Stomach (tissue), 9 donors: ENCODE measurements around the gene SNX30. TPM values are rescaled to one million over a fixed set of nuclear protein-coding genes. Genes with fewer than 3 reads are reported as not detected.

ENCODE experiments used
- DNase-seq, 2 donors: peaks; one replicate each; pipeline versions ENCODE4 v3.0.0 to v3.0.0-alpha.2; 2013 to 2019
- H3K27ac ChIP-seq, 5 donors: fragments of 200-600 bp in 4 of 5; sonication (generic) in 4 of 5; one replicate each; pipeline ENCODE4 v1.5.1; 2013 to 2019; ENCODE audit warnings: mild to moderate bottlenecking in 1 of 5, moderate library complexity in 1 of 5
- H3K27me3 ChIP-seq, 3 donors: fragments of 200-600 bp; sonication (generic); one replicate each; pipeline ENCODE4 v1.5.1; 2017 to 2019; ENCODE audit warnings: mixed run types in 1 of 3
- H3K36me3 ChIP-seq, 4 donors: fragments of 200-600 bp; sonication (generic); 1 replicate in 3 of 4; 2 replicates in 1 of 4; pipeline ENCODE4 v1.5.1; 2016 to 2019
- H3K4me1 ChIP-seq, 4 donors: fragments of 200-600 bp; sonication (generic); one replicate each; pipeline ENCODE4 v1.5.1; 2016 to 2019
- H3K4me3 ChIP-seq, 4 donors: fragments of 200-600 bp; sonication (generic) in 3 of 4; one replicate each; pipeline ENCODE4 v1.5.1; 2016 to 2019; ENCODE audit warnings: mild to moderate bottlenecking in 1 of 4
- H3K9me3 ChIP-seq, 4 donors: fragments of 200-600 bp; sonication (generic); one replicate each; pipeline ENCODE4 v1.5.1; 2016 to 2019
- EP300 ChIP-seq: sonication (generic); formaldehyde crosslinking; IDR thresholded peaks from one replicate; pipeline ENCODE4 v1.6.1; 2017; ENCODE audit warnings: antibody characterized with exemption
- POLR2A ChIP-seq, 4 donors: fragments of 450-650 bp; IDR thresholded peaks; one replicate each; pipeline ENCODE4 v1.6.1; 2016; ENCODE audit warnings: antibody characterized with exemption in 4 of 4, control low read depth in 2 of 4, mild to moderate bottlenecking in 1 of 4, moderate library complexity in 1 of 4
- POLR2AphosphoS5 ChIP-seq, 3 donors: sonication (generic); formaldehyde crosslinking; IDR thresholded peaks; one replicate each; pipeline ENCODE4 v1.6.1; 2016; ENCODE audit warnings: antibody characterized with exemption in 3 of 3
- WGBS, 5 donors: extraction: QIAGEN DNeasy Blood & Tissue Kit in 3 of 5; methylation state at CpG; one replicate each; pipeline versions ENCODE4 v1.1.5 to v1.1.7; 2013 to 2018; 5-methylcytosine and 5-hydroxymethylcytosine counted together
- intact Hi-C: fragments of 100-400 bp; cut with DNase I; formaldehyde crosslinking; loops from one replicate; pipeline ENCODE4 v1.15.1; 2023; ENCODE audit warnings: low total_unique reads
- polyA plus RNA-seq, 3 donors: library from polyadenylated mRNA; stranded (reverse); fragments of 200-250 nt; gene quantifications; one replicate each; pipeline ENCODE4 v1.2.3, GENCODE V29; 2013
- total RNA-seq, 5 donors: library from RNA; depleted of rRNA; stranded (reverse); fragments of >200 nt; gene quantifications; one replicate each; pipeline versions ENCODE4 v1.1.0 to v1.2.3, GENCODE V29; 2014 to 2016
- TF ChIP-seq, protein P1 (sequence below), 7 experiments: fragments of 450-650 bp in 4 of 7; fragments of 200-600 bp in 3 of 7; sonication (generic) in 3 of 7; IDR thresholded peaks; one replicate each; pipeline ENCODE4 v1.5.1; 2016 to 2019; ENCODE audit warnings: antibody characterized with exemption in 7 of 7, control low read depth in 2 of 7, mild to moderate bottlenecking in 1 of 7
- donor health status: healthy with polysubstance abuse.
- donor health status: Bipolar disorder and iron deficiency.
- donor health status: healthy.

The SNX30 gene
- total and polyA plus RNA-seq, 8 donors: 1.2 to 37.1 (median 5.3) TPM

DNA sequence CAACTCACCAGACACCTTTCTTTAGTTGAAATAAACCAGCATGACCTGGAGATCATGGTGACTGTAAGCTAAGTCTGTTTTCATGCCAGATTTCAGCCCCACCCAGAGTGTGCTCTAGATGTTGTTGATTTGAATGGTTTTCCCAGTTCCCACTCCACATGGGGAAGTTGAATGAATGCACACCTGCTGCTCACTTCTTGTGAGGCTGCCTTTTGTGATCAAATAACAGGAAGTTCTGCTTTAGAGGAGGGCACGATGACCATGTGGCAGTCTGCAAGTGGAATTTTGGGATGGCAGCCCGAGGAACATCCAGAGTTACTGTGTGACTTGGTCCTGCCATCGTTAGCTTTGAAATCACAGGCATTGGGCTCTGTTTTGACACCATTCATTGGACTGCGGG, 121.5 kb downstream of the SNX30 start:
- intact Hi-C loops: no loop called here

DNA sequence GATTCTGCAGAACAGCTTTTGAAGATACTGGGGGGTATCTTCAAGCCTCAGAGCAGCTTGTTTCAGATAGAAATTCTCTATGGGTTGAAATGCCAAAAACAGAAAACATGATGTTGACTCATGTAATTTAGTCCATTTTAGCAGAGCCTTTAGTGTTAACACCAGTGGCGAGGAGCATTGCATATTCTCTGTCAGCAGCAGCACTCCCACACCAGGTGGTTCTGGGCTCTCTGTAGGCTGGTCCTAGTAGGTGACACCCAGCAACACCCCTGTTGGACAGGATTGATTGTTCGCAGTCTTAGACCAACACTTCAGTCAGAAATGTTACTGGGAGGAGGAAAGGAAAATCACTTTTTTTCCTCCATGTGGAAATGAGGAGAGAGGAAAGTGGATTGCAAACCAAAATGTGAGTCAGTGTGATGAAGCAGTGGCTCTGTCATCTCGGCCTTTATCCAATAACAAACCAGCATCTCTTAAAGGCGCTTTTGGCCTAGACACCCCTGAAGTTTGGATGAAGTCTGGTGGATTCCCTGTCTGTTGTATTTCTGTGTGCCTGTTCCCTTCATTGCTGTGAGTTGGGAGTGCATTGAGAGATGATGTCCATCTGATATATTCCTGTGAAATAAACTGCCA, 123.3 kb downstream of the SNX30 start:
- H3K27me3 ChIP-seq: no peaks in the 10 kb centered on the region
- intact Hi-C loops: no loop called here

More for the DNA sequence above, 121.5 kb downstream of the SNX30 start:
- 68 to 79% (median 69%) methylated on average over 4 of the region's 4 CpGs for WGBS, 5 donors
- H3K27ac ChIP-seq: no peak overlapping the region
- TF ChIP-seq, protein P1, sequence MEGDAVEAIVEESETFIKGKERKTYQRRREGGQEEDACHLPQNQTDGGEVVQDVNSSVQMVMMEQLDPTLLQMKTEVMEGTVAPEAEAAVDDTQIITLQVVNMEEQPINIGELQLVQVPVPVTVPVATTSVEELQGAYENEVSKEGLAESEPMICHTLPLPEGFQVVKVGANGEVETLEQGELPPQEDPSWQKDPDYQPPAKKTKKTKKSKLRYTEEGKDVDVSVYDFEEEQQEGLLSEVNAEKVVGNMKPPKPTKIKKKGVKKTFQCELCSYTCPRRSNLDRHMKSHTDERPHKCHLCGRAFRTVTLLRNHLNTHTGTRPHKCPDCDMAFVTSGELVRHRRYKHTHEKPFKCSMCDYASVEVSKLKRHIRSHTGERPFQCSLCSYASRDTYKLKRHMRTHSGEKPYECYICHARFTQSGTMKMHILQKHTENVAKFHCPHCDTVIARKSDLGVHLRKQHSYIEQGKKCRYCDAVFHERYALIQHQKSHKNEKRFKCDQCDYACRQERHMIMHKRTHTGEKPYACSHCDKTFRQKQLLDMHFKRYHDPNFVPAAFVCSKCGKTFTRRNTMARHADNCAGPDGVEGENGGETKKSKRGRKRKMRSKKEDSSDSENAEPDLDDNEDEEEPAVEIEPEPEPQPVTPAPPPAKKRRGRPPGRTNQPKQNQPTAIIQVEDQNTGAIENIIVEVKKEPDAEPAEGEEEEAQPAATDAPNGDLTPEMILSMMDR (IDR thresholded peaks at IDR 0.05): no peak
- no peak for TF ChIP-seq POLR2A (IDR thresholded peaks at IDR 0.05)
- TF ChIP-seq POLR2AphosphoS5 (IDR thresholded peaks at IDR 0.05): no peak
- TF ChIP-seq EP300: no peak
- no peaks in the 10 kb centered on the region for H3K27me3 ChIP-seq
- DNase-seq: no peak
- H3K36me3 ChIP-seq: peaks cover 0 to 62% (median 48%) of the 10 kb centered on the region in 4 donors
- H3K4me1 ChIP-seq: no peaks in the 10 kb centered on the region
- no peaks in the 10 kb centered on the region for H3K9me3 ChIP-seq
- no peak overlapping the region for H3K4me3 ChIP-seq

DNA sequence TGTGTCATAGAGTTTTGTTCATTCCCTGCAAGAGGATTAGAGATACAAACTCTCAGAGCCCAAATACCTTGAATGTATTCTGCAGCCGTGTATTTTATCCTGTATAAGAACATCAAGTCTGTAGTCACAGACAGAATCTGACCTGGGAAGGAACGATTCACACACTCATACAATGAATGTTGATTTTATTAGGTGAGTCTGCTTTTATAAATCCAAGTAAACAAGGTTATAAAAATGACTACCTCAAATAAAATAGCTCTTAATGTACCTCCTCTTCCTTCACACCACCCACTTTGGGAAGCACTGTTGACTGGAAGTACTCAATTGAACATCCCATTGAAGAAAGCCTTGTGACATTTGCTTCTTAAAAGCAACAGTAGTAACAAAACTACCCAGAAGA, 128.2 kb downstream of the SNX30 start:
- no peaks in the 10 kb centered on the region for H3K9me3 ChIP-seq
- no peak overlapping the region for H3K4me3 ChIP-seq
- no peak overlapping the region for H3K27ac ChIP-seq
- H3K36me3 ChIP-seq: peaks cover 0 to 53% (median 38%) of the 10 kb centered on the region in 4 donors
- DNase-seq: no peak
- no peaks in the 10 kb centered on the region for H3K4me1 ChIP-seq
- WGBS, 5 donors: 71 to 83% (median 80%) methylated on average over 2 of the region's 2 CpGs
- TF ChIP-seq POLR2AphosphoS5 (IDR thresholded peaks at IDR 0.05): no peak
- H3K27me3 ChIP-seq: no peaks in the 10 kb centered on the region
- intact Hi-C loops: no loop called here

More for the DNA sequence above, 123.3 kb downstream of the SNX30 start:
- 86 to 94% (median 94%) methylated on average over 4 of the region's 4 CpGs for WGBS, 5 donors
- no peak overlapping the region for H3K27ac ChIP-seq
- peaks cover 0 to 60% (median 47%) of the 10 kb centered on the region in 4 donors for H3K36me3 ChIP-seq
- H3K9me3 ChIP-seq: no peaks in the 10 kb centered on the region
- no peak for TF ChIP-seq POLR2A (IDR thresholded peaks at IDR 0.05)
- TF ChIP-seq POLR2AphosphoS5 (IDR thresholded peaks at IDR 0.05): no peak
- no peak for TF ChIP-seq EP300
- TF ChIP-seq, protein P1 (IDR thresholded peaks at IDR 0.05): no peak
- no peak overlapping the region for H3K4me3 ChIP-seq
- DNase-seq: no peak
- H3K4me1 ChIP-seq: no peaks in the 10 kb centered on the region

DNA sequence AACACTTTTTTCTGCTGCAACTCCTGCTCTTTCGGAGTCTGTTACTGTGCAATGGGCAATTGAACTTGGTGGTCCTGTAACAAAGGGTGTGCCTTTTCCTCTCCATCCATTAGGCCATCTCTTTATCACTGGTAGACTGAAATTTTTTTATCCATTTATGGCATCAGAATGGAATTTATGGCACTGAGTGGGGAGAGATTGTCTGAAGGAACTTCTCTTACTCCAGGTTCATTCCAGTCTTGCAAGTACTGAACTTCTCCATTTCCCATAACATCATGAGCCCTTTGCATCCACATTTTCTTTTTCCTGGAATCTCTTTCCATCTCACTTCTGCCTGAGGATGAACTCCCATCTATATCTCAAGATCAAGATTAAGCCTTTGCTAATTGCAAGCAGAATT, 130.1 kb downstream of the SNX30 start:
- Histone ChIP-seq H3K9me3 (no peaks in the 10 kb centered on the region), H3K27me3 (no peaks in the 10 kb centered on the region), H3K36me3 (peaks cover 0 to 46% (median 31%) of the 10 kb centered on the region in 4 donors), H3K4me3 (no peak overlapping the region), H3K27ac (no peak overlapping the region), H3K4me1 (no peaks in the 10 kb centered on the region)
- intact Hi-C loops: no loop called here
- DNase-seq: no peak
- TF ChIP-seq POLR2A (IDR thresholded peaks at IDR 0.05) (no peak), EP300 (no peak), POLR2AphosphoS5 (IDR thresholded peaks at IDR 0.05) (no peak)
- TF ChIP-seq, protein P1 (IDR thresholded peaks at IDR 0.05): no peak
- 96 to 100% (median 97%) methylated on average over 1 of the region's 1 CpG for WGBS, 5 donors

DNA sequence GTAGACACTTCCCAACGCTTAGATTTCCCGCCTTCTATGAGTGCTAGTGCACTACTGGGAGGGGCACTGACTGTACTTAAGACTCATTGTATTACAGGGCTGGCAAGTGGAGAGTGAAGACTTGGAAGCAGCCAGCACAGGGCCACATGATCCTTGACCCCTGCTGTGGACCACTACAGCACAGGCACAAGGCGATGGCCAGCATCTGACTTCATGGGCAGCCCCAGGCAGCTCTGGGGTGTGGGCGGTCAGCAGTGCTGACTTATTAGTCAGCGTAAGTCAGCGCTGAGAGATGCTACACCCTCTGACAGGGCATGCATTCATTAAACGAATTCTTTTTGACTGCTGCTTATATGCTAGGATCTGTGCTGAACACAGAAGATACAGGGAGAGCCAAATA, 130.8 kb downstream of the SNX30 start:
- TF ChIP-seq EP300 (no peak), POLR2A (IDR thresholded peaks at IDR 0.05) (no peak)
- no peaks in the 10 kb centered on the region for H3K27me3 ChIP-seq
- no peak overlapping the region for H3K4me3 ChIP-seq
- no peak for DNase-seq
- no peak overlapping the region for H3K27ac ChIP-seq
- intact Hi-C loops: no loop called here
- peaks cover 0 to 39% (median 24%) of the 10 kb centered on the region in 4 donors for H3K36me3 ChIP-seq
- H3K4me1 ChIP-seq: no peaks in the 10 kb centered on the region
- no peaks in the 10 kb centered on the region for H3K9me3 ChIP-seq
- WGBS, 5 donors: 90 to 96% (median 94%) methylated on average over 7 of the region's 7 CpGs
